Loucy (cell line): ENCODE results near the gene TMEM42.

Experiments used
- CTCF ChIP-seq: fragments of 200-600 bp; sonication (generic); conservative IDR thresholded peaks from 2 replicates; pipeline ENCODE4 v1.5.1; 2014; ENCODE audit warnings: mild to moderate bottlenecking, antibody characterized with exemption, low read length
- EZH2phosphoT487 ChIP-seq: fragments of 200-600 bp; IDR thresholded peaks from 2 replicates; pipeline ENCODE4 v1.6.1; 2018; ENCODE audit warnings: antibody characterized with exemption, mild to moderate bottlenecking, moderate library complexity, borderline replicate concordance

DNA sequence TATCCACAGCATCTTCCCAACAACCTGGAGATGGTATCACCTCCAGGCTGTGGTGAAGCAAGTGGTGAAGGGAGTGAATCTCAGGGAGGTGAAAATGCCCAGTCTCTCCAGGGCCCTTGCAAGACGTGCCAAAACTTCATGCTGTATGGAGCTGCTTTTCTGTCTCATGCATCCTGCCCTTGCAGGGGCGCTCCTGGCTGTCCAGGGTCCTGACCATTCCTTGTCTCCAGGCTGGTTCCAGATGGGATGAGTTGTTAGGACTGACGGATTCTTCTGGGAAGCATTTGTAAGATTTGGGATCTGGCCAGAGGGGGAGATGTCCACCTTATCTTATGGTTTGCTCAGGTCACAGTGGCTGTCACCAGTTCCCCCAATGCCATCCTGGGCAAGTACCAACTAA, 28.5 kb downstream of the TMEM42 start:
- TF ChIP-seq CTCF: no peak
- TF ChIP-seq EZH2phosphoT487: no peak
